Loucy (cell line): Measurements from ENCODE around the gene DBN1.

ENCODE experiments used
- CTCF ChIP-seq: fragments of 200-600 bp; sonication (generic); conservative IDR thresholded peaks from 2 replicates; pipeline ENCODE4 v1.5.1; 2014; ENCODE audit warnings: mild to moderate bottlenecking, antibody characterized with exemption, low read length
- EZH2phosphoT487 ChIP-seq: fragments of 200-600 bp; IDR thresholded peaks from 2 replicates; pipeline ENCODE4 v1.6.1; 2018; ENCODE audit warnings: antibody characterized with exemption, mild to moderate bottlenecking, moderate library complexity, borderline replicate concordance

GRCh38 chr5:177445052-177445916 lies 28.1 kb downstream of the DBN1 start:
- TF ChIP-seq EZH2phosphoT487 (no peak), CTCF (no peak)
